HG03045 (cell line): ENCODE measurements around the gene MRPS18C.
"Not testable (repeated sequence)": the region's sequence is repeated elsewhere in the genome, so short reads cannot be mapped to it uniquely, and the experiment has no call there.

Experiments used
- ATAC-seq: cut with Tn5 transposase; IDR thresholded peaks from one replicate; pipeline ENCODE4 v1.9.1; 2021; ENCODE audit warnings: mild to moderate bottlenecking, moderate library complexity; ENCODE audit not compliant: unreplicated experiment

MRPS18C gene

GRCh38 chr4:83496085-83496917 is 40.4 kb downstream of the MRPS18C start:
- not testable (repeated sequence) for ATAC-seq

- no peak for ATAC-seq
Observed at GRCh38 chr4:83498187-83498586, 42.3 kb downstream of the MRPS18C start.

GRCh38 chr4:83501671-83502070 is 45.8 kb downstream of the MRPS18C start:
- not testable (repeated sequence) for ATAC-seq

GRCh38 chr4:83503974-83504373 is 48.1 kb downstream of the MRPS18C start:
- ATAC-seq, result no peak

- ATAC-seq, result no peak
Observed at GRCh38 chr4:83504503-83504902, 48.6 kb downstream of the MRPS18C start.

GRCh38 chr4:83504996-83505395 is 49.1 kb downstream of the MRPS18C start:
- ATAC-seq, result no peak

GRCh38 chr4:83509156-83509585 is 53.3 kb downstream of the MRPS18C start:
- ATAC-seq, result not testable (repeated sequence)

GRCh38 chr4:83510442-83510841 is 54.6 kb downstream of the MRPS18C start:
- no peak for ATAC-seq
